ENCODE results near the gene AGAP3.

DNA sequence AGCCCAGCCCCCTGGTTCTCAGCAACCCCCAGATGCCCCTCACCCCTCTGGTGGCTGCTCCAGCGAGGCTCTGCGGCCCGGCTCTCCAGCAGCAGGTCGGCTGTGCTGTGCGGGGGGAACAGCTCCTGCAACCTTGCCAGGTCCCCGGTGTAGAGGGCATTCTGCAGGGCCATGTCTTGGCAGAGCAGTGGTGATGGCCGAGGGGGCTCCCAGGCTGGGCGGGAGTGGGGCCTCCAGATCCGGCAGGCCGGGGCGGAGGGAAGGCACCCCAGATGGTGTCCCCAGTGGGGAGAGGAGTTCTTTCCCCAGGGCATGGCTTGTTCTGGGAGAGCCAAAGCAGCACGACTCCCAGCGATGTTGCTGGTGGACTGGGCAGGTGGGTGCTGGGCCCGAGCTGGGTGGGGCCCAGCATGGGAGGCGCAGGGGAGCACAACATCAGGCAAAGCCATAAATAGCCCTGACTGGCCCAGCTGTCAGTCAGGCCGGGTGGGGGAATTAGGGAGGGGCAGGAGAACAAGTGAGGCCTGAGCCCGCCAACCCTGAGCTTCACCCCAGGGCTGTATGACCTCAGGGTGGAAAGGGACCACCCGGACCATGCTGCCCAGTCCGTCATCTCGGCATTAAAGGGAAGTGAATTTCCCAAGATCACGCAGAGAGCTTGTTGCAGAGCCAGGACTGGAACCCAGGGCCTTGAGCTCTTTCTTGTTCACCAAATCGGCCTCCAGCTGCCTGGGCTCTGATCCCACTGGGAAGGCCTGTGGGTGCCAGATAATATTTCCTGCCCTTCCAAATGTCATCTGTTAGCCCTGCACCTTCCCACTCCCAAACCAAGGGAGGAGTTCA is 101.4 kb downstream of the AGAP3 start:
- TF ChIP-seq CTCF (IDR thresholded peaks at IDR 0.05) (no peak), POLR2AphosphoS5 (IDR thresholded peaks at IDR 0.05; ENCODE audit: low read depth, low read length) (no peak)

Measured in Panc1 (cell line).